ENCODE measurements around the gene ARHGAP21.
"Not testable (repeated sequence)": the region's sequence is repeated elsewhere in the genome, so short reads cannot be mapped to it uniquely, and the experiment has no call there.

ARHGAP21 gene

DNA sequence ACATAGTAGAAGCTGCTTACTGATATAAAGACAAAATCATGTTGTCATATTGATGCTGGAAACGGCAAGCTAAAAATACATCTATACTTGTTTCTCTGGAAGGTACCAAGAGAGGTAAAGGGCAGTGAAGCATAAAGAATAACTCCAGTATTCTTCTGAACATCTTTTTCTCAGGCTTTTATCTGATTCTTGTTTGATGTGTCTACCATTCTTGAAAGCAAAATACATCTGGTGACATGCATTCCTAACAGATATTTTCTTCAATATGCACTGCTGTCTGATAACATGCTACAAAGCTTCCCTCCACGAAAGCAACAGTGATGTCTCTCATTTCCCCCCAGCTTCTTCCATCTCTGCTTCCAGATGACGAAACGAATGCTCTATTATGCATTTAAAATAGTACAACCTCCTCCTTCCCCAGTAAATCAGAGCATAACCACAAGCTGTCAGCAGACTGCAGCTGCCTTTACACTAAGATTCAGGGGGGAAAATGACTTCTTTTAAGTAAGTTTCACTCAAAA, 100.8 kb downstream of the ARHGAP21 start:
- POLR2A ChIA-PET (ENCODE audit: low non-redundant PET), result no interaction called here
- no peak for TF ChIP-seq CTCF (conservative IDR thresholded peaks at IDR 0.05; ENCODE audit: low read depth)
- DNase-seq (ENCODE audit: low spot score), result no peak
- no peak overlapping the region for H3K27ac ChIP-seq
- CTCF ChIA-PET, result interaction anchor here (0.6 to 0.7 kb wide), 2 partner anchors 102 to 1142 kb away, joined by 3 read pairs; no protein-coding TSS in a partner anchor

DNA sequence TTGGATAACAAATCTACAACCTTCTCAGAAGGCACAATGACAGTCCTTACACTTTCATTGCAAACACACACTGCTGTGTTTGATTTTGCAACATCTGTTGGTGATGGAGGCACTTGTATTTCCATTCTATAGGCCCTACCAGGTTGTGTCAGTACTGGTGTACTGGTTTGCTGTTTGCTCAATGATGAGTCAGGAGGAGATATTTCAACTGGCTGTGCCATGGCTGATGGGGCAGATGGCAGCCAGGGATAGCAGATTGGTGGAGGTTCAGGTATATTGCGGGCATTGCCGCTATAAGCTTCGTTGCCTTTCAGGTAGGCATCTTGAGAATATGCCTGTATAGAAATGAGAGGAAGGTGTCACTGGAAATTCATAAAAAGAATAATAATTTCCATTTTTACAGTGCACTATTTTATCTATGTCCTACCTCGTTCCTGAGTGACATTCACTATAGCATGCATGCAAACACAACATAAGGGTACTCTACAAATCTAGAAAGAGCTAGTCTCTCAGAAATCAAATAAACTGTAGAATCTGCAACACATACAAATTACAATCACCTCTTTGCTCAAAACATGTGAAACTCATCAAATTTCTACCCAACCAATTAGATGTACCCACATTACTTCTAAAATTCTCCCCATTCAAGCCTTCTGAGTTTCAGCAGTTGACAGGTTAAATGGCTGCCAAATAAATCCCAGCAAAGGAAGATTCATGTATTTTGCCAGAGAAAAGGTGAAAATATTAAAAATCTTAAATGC, 102.5 kb downstream of the ARHGAP21 start:
- CTCF ChIA-PET; DNase-seq (ENCODE audit: low spot score); H3K27ac ChIP-seq; POLR2A ChIA-PET (ENCODE audit: low non-redundant PET): not testable (repeated sequence)

- POLR2A ChIA-PET (ENCODE audit: low non-redundant PET); CTCF ChIA-PET; DNase-seq (ENCODE audit: low spot score); H3K27ac ChIP-seq: not testable (repeated sequence)
These were observed 103.7 kb downstream of the ARHGAP21 start for GRCh38 chr10:24619994-24620310.

DNA sequence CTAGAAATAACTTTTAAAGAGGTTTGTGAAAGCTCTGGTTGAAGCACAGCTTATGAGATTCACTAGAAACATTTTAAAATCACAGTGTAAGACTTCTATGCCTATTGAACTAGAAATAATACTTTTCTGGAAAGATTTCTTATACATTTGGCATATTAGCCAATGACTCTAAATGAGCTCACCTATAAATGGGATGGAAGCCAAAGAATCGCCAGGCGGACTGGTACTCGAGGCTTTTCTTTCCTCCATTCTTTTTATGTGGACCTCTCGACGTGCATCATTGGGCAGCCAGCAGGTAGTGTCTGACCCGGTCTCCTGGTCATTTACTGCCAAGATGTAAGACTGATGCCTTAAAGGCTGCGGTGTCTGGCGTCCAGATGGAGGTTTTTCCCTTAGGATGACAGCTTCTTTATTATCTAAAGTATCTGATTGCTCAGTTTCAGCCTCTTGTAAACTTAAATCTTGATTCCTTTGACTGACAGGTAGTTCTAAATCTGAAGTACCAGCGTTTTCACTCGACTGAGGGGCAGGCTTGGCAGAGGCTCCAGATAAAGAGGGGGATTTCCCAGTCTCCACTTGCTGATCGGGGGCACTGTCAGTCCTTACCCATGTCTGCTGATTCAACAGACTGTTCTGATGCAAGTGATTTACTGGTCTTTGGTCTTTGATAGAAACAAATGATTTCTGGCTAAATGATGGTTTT, 104.2 kb downstream of the ARHGAP21 start:
- CTCF ChIA-PET; H3K27ac ChIP-seq; POLR2A ChIA-PET (ENCODE audit: low non-redundant PET); DNase-seq (ENCODE audit: low spot score): not testable (repeated sequence)

DNA sequence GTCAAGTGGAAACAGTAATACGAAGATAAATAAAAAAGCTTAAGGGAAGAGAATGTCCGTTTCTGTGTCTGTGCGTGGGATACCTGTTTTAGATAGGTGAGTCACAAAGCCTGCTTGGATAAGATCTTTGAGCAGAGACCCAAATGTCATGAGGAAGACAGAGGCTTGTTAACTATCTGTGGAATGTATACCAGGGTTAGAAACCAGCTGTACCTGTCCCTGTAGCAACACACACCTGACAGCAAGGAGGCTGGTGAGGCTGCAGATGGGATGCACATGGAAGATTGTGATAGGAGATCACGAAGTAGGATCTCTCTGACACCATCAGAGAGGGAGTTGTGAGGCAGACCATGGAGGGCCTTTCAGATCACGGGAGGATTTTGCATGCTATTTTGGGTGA, 105.3 kb downstream of the ARHGAP21 start:
- peak; percentile 25 for DNase-seq (ENCODE audit: low spot score)
- no peak for TF ChIP-seq CTCF (conservative IDR thresholded peaks at IDR 0.05; ENCODE audit: low read depth)
- no peak overlapping the region for H3K27ac ChIP-seq
- ChIA-PET CTCF (interaction anchor here (0.5 to 1.3 kb wide), 13 partner anchors 10 to 1542 kb away, joined by 3 to 6 read pairs (median 3); no protein-coding TSS in a partner anchor), POLR2A (ENCODE audit: low non-redundant PET) (no interaction called here)

DNA sequence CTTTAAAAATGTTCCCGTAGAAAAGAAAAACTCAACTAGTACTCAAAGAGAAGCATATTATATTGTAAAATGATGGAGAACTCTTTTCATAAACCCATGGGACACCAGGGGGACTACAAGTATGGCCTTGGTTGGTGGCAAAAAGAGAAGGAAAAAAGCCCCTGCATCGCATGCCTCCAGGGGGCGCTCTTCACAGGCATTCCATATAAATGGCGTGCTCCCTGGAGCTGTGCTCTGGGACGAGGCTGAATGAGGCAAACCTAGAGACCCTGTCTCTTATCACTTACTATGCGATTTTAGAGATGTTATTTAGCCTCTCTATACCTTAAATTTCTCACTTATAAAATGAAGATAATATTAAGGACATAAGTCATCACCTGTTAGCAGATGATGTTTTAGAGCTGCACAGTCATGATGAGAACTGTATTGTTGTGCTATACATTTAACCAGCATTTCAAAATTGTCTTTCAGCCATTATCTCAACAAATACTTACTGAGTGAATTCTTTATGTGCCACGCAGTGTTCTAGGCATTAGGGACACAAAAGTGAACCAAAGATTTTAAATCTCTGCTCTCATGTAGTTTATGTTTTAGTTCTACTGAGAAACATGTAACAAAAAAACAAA, 105.8 kb downstream of the ARHGAP21 start:
- ChIA-PET POLR2A (ENCODE audit: low non-redundant PET) (no interaction called here), CTCF (interaction anchor here (0.5 to 1.3 kb wide), 23 partner anchors 9 to 1542 kb away, joined by 3 to 6 read pairs (median 3); no protein-coding TSS in a partner anchor)
- no peak overlapping the region for H3K27ac ChIP-seq
- peak; percentile 20 for DNase-seq (ENCODE audit: low spot score)
- TF ChIP-seq CTCF (conservative IDR thresholded peaks at IDR 0.05; ENCODE audit: low read depth), result peak; percentile 79

DNA sequence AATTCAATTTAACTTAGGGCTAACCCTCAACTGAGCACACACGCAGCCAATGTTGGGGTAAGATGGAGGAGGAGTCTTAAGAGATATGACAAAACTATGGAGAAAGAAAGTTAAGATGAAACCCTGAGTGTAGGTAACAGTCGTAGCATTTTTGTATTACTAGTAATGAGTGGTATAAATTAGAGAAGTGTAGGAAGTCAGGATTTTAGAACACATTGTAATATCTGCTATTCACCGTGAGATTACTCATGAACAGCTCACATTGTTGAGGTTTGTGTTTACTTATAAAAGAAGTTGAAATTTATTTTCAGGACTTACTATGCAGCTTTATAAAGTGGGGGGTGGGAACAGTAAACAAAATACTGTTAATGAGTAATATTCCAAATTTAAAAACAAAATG, 107.2 kb downstream of the ARHGAP21 start:
- no peak overlapping the region for H3K27ac ChIP-seq
- TF ChIP-seq CTCF (conservative IDR thresholded peaks at IDR 0.05; ENCODE audit: low read depth), result no peak
- ChIA-PET POLR2A (ENCODE audit: low non-redundant PET) (no interaction called here), CTCF (no interaction called here)
- no peak for DNase-seq (ENCODE audit: low spot score)

DNA sequence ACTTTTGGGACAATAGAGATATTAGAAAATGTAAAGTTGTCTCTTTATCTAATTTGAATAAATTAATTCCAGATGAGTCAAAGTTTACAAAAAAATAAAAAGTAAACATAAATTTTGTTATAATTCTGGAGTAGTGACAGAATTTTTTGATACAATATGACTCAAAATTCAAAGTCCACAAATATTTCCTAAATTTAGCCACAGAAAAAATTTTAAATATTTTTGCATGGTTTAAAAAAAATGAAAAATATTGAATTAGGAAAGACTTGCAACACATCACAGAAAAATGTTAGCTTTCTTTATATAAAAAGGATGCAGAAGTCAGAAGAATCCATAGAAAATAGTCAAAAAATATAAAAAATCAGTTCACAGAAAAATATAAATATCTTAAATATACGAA, 117.7 kb downstream of the ARHGAP21 start:
- H3K27ac ChIP-seq, result no peak overlapping the region
- ChIA-PET CTCF (interaction anchor here (0.6 kb wide), 1 partner anchor 141 kb away, joined by 5 read pairs; no protein-coding TSS in a partner anchor), POLR2A (ENCODE audit: low non-redundant PET) (no interaction called here)
- DNase-seq (ENCODE audit: low spot score), result no peak
- TF ChIP-seq CTCF (conservative IDR thresholded peaks at IDR 0.05; ENCODE audit: low read depth), result no peak

Data from RWPE1 (cell line).